ENCODE results near the gene MAFF.
"Not testable (repeated sequence)": the region's sequence is repeated elsewhere in the genome, so short reads cannot be mapped to it uniquely, and the experiment has no call there.

Gene MAFF

DNA sequence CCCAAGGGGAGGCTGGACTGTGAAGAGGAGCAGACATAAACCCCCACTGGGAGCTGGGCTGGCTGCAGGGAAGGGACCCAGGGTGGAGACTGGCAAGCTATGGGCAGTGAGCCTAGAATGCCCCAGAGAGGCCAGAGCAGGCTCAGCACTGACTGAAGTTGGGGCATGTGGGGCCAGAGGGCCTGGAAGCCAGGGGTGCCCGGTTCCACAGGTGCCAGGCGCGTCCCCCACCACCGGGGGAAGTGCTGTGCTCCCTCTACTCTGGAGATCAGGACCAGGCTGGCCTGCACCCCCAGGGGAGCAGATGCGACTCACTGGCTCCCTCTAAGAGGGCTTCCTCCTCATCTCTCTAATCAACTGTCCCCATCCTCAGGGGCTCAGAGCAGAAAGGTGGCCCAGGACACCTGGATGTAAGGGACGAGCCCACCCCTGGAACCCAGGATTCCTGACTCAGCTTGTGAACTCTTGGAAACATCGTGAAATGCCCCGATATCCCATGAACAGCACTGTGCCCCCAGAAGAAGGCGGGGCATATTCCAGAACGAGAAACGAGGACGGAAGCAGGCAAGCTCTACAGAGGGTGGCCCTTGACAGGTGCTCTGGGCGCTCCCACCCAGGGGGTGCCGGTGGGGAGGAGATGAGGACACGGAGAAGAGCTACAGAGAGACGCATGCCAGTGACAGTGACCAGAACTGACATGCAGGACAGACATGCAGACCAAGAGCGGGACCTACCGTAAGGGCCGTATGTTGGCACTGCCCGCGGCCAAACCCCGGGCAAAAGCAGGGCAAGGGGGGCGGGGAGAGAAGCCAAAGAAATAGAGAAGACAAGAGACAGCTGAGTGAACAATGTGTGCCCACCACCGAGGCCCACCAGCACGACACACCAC, 20.4 kb downstream of the MAFF start:
- DNase-seq: no peak

- DNase-seq: no peak
Observed at GRCh38 chr22:38222797-38223119, 21.0 kb downstream of the MAFF start.

DNA sequence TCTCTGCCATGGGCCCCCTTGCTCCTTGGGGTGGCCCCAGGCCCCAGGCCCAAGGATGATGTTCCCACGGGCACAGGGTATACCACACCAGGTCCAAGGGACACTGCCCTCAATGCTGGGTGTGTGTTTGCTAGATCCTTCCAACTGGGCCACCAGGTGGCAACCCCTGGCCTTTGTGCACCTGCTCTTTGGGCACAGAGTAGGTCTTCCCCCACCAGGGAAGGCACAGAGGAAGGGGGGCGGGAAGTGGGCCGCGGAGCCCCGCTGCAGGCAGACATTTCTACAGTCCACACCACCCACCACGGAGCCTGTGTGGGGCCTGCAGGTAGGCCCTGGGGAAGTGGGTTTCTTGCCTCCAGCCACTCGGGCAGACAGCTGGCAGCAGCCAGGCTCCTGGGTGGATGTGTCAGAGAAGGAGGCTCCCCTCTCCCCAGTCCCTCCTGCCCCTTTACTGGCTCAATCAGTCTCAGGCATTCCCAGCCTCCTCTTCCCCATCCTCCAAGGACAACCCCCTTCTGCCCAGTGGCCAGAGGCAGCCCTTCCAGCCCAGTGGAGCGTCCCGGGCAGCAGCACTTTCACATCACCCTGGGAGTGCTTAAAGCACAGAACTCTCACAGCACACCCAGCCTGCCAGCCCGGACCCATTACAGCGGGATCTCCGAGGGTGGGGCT, 21.6 kb downstream of the MAFF start:
- DNase-seq: peak in 10 of 56 donors; percentile 8 to 48 (median 23)

DNA sequence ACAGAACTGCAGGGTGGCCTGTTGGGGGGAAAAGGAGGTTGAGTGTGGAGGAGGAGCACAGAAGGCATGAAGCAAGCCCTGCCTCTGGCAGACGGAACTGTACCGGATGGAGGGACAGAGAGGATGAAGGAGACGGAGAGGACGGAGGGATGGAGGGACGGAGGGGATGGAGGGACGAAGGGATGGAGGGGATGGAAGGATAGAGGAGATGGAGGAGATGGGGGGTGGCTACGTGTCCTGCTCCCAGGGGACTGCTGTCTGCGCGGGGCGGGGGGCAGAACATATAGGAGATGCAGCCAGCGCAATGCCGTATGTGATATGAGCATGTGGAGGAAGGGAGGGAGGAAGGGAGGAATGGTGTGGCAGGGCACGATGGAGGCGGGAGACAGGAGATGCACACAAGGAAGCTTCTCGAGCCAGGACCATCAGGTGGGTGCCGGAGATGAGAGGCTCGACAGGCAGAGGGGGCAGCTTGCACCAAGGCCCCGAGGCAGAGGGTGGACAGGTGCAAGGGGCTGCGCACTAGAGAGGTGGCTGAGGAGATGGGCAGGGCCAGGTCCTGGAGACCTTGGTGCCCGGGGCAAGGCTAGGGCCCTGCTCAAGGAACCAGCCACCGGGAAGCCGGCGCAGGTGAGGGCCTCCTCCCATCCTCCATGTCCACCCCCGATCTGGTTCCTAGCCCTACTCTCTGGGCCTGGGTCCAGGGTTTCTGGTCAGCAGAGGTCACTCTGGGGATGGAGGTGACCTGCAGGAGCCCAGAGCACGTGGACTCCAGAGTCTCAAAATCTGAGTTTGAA, 25.3 kb downstream of the MAFF start:
- DNase-seq: no peak

- no peak for DNase-seq
Observed at GRCh38 chr22:38228326-38228872, 26.6 kb downstream of the MAFF start.

DNA sequence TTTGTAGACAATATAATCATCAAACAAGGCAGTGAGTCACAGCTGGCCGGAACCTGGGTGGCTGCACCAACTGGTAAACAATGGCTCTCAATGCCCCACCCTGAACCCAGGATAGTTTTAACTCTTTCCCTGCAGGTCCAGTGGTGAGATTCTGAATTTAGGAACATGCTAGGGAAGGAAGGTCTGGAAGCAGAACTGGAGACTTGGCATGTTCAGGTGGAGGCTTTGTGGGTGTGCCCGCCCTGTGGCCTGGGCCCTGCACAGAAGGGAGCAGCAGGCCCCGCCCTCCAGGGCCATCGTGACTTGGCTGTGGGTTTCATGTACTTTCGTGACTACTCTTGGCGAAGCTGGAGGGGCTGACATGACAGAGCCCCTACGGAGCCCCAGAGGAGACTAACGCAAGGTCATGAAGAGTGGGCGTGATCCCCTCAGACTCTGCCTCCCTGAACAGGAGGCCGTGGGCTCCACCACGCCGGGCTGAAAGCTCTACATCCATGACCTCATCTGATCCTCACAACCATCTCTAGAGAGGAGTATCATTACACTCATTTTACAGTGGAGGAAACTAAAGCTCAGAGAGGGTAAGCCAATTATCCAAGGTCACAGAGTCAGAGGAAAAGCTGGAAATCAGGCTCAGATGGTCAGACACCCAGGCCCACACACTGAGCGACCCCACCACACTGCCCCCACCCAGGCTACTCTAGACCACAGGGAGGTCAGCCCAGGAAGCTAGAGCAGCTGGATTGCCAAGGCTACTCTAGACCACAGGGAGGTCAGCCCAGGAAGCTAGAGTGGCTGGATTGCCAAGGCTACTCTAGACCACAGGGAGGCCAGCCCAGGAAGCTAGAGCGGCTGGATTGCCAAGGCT, 27.3 kb downstream of the MAFF start:
- peak in 2 of 56 donors; percentile 38 to 41 for DNase-seq

DNA sequence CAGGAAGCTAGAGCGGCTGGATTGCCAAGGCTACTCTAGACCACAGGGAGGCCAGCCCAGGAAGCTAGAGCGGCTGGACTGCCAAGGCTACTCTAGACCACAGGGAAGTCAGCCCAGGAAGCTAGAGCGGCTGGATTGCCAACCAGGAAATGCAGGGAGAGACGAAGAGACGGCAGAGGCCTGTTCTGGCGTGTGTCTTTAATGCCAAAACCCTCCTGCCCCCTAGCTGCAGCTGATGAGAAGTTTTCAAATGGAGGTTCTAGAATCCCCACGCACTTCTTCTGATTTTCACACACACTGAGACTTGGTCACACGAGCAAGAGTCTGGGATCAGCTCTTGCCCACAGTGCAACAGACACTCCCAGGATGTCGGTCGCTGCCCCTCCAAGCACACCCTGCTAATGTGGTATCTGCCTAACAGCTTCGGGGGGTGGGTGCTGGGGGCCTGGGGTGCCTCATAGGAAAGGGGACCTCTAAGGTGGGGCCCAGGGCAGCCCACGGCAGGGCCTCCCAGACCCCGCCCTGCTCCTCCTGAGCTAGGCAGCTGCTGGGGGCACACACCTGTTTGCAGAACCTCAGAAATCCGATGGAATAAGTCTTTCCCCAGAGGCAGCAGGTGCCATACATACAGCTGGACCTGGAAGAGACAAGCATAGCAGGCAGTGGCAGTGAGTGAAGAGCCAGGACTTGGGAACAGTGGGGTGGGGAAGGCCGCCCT, 28.5 kb downstream of the MAFF start:
- peak in 33 of 56 donors; percentile 9 to 66 (median 35) for DNase-seq

DNA sequence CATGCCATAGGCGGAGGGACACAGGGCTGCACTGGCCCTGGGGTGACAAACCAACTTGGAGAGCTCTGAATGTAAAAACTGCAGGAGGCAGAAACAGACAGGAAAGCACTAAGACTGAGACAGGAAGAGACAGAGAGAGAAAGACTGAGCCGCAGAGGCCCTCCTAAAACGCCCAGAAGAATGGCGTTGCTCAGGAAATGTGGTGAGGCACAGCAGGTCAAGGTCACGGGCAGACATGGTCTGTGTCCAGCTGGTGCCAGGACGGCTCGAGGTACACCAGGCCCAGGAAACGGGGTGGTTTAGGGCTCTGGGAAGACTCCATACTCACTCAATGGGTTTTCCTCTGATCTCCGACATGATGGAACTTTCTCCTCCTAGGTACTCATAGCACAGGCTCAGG, 29.1 kb downstream of the MAFF start:
- DNase-seq: no peak

DNA sequence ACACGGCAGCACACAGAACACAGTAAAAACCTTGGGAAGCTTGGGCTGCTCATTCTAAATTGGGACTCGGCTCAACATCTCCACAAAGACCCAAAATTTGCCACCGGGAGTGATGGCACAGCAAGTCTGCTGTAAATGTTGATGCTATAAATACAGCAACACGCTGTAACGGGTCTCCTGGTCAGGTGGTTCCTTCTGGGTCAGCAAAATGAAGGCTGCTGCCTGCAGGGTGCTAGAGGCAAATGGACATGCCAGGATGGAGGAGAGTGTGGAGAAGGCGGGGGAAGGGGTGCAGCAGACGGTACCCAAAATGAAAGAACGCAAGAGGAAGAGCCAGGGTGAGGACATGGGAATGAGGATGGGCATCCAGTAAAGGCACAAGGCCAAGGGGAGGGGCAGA, 30.4 kb downstream of the MAFF start:
- no peak for DNase-seq

GRCh38 chr22:38233427-38233826, 31.6 kb downstream of the MAFF start:
- peak in 3 of 56 donors; percentile 9 to 45 (median 17) for DNase-seq

DNA sequence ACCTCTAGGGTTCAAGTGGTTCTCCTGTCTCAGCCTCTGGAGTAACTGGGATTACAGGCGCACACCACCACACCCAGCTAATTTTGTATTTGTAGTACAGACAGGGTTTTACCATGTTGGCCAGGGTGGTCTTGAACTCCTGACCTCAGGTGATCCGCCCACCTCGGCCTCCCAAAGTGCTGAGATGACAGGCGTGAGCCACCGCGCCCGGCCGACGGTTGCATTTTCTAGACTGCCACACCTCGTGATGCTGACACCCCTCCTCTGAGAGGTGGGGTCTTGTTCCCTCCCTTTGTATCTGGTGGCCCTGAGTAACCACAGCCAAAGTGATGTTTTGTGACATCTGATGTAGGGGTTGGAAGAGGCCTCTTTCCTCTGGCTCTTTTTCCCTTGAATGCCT, 32.1 kb downstream of the MAFF start:
- not testable (repeated sequence) for DNase-seq

DNA sequence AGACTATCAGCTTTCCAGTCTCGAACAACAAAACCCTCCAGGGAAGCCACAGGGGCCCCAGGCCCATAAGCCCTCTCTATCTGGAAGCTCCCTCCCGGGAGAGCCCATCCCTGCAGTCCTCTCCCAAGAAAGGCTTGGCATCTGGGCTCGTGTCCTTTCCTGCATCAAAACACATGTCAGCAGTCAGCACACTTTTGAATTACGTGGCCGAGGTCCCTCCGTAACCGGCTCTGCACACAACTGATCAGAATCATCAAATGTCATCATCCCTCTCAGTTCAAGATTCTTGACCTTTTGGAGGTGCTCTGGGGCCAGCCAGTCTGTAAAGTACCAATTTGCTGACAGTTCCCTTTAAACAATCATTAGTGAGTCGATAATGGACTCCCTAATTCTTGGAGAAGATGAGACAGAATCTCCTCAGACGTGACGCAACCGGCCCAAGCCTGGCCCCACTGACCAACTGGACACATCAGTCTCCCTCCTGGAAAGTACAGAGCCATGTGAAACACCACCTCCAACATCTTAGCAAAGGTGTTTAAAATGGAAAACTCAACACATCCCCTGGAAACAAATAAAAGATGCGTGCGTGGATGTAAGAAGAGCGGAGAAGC, 33.6 kb downstream of the MAFF start:
- no peak for DNase-seq

DNA sequence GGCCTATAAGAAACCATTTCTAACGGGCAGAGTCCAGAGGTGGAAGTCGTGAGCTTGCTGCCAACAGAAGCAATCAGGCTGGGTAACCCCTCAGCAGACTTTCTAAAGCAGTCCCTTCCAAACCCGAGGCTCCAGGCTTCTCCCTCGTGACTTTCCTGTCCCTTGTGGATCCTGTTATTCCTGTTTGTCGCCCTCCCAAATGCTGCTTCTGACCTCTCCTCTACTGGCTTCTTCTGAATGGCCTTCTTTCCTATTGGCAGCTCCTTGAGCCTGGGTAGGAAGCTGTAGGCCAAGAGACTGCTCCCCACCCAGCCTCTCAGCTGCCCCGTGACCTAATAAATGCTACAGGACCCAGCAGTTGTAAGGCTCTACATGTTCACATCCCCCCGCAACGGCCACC, 35.0 kb downstream of the MAFF start:
- DNase-seq: no peak

- peak in 30 of 56 donors; percentile 17 to 67 (median 38) for DNase-seq
Observed at GRCh38 chr22:38238519-38239071, 36.8 kb downstream of the MAFF start.

- peak in 46 of 56 donors; percentile 25 to 82 (median 62) for DNase-seq
Observed at GRCh38 chr22:38239101-38239761, 37.4 kb downstream of the MAFF start.

GRCh38 chr22:38240734-38241252, 39.0 kb downstream of the MAFF start:
- DNase-seq: peak in 37 of 56 donors; percentile 14 to 79 (median 46)

DNA sequence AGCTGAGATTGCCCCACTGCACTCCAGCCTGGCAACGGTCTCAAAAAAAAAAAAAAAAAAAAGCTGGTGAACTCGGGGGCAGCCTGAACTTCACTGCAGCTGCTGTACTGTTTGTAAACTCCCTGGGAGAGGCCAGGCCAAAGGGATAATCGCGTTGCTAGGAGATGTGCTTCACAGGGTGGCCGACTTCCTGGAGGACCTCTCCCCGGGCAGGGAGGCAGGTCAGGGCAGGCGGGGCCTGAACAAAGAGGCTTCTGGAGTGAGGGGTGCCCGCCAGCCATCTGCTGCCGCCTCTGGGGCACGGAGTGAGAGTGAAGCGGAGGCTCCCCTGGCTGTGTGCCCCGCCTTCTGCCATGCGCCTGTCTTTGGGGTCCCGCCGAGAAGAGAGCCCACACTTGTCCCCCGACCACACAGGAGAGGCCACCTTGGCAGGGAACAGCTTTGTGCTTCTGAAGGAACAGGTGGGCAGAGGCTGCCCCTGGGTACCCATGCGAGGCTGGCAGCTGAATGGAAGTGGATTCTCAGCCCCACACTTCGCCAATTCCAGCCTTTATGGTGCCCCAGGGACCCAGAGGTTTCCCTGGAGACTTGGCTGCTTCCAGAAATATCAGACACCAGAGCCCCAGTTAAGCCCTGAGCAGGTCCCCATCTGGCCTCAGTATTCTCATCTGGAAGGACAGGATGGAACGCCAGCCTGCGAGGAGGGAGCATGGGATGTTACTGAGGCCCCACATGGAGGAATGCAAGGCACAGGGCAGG, 41.4 kb downstream of the MAFF start:
- DNase-seq: peak in 39 of 56 donors; percentile 13 to 71 (median 37)
